ENCODE measurements around the gene ROR2.
"Not testable (repeated sequence)": the region's sequence is repeated elsewhere in the genome, so short reads cannot be mapped to it uniquely, and the experiment has no call there.

The ROR2 gene

GRCh38 chr9:91580136-91580535 lies 369.9 kb downstream of the ROR2 start:
- DNase-seq (ENCODE audit: low read depth, low spot score), result peak; percentile 92

GRCh38 chr9:91578911-91579310 lies 371.1 kb downstream of the ROR2 start:
- DNase-seq (ENCODE audit: low read depth, low spot score), result no peak

DNA sequence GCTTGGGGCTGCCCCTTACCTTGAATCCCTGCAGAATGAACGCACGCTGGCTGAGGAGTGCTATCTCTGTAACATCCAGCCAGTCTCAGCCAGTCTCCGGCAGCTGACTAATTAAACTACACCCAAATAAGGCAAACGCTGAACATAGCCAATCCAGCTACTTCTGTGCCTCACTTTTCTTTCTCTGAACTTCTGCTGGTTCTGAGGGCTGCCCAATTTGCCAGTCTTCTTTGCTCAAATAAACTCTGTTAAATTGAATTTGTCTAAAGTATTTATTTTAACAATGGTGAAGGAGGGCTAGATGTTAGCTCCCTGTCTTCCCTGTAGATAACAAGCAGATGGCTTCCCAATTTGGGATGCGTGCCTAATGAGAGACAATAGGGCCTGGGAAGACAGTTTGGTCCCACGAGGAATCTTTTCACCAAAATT lies 372.4 kb downstream of the ROR2 start:
- DNase-seq (ENCODE audit: low read depth, low spot score), result peak; percentile 30

GRCh38 chr9:91572811-91573210 lies 377.2 kb downstream of the ROR2 start:
- DNase-seq (ENCODE audit: low read depth, low spot score), result no peak

- DNase-seq (ENCODE audit: low read depth, low spot score), result peak; percentile 71
Measured at GRCh38 chr9:91572044-91572443, 378.0 kb downstream of the ROR2 start.

DNA sequence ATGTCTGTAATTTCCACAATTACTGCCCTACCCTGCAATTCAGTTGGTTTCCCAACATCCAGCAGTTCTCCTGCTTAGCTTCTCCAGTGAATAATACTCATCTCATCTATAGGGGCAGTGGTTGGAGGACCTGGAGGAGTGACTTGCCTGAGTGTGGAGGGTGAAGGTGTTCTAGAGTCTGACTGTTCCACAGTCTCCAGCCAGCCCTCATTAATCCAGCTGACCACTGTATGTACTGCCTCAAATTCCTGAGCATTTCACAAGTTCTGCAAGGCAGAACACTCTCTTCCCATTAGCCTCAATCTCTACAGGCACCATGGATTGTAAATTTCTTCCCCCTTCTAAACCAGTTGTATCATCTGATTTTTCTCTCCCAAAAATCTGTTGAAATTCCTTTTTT lies 379.0 kb downstream of the ROR2 start:
- DNase-seq (ENCODE audit: low read depth, low spot score), result peak; percentile 11

DNA sequence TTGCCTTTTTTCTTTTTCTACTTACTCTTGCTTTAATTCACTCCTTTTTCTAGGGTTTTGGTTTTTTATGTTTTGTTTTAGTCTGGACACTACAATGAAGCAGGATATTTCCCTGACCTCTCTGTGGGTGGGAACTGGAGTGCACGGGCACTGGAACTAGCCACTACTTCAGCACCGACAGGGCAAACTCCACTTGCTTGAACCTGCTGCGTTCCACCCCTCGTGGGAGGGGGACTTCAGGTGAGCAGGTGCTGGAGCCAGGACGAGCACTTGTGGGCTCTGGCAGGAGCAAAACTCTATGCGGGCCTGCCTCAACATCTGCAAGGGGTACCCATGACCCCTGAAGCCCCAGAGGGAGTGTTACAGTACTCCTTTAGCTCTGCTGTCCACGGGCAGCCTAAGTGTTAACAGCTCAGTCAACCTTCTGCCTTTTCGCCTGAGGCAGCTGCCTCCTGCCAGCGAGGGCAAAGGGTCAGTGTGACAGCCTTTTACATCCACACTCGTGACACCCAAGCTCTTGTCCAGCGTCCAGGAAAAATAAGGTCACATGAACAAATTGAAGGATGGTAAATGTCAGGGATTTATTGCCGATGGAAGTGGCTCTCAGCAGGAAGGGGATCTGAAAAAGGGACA lies 382.3 kb downstream of the ROR2 start:
- no peak for DNase-seq (ENCODE audit: low read depth, low spot score)

GRCh38 chr9:91564081-91564670 lies 385.9 kb downstream of the ROR2 start:
- no peak for DNase-seq (ENCODE audit: low read depth, low spot score)

- no peak for DNase-seq (ENCODE audit: low read depth, low spot score)
Measured at GRCh38 chr9:91562416-91562815, 387.6 kb downstream of the ROR2 start.

DNA sequence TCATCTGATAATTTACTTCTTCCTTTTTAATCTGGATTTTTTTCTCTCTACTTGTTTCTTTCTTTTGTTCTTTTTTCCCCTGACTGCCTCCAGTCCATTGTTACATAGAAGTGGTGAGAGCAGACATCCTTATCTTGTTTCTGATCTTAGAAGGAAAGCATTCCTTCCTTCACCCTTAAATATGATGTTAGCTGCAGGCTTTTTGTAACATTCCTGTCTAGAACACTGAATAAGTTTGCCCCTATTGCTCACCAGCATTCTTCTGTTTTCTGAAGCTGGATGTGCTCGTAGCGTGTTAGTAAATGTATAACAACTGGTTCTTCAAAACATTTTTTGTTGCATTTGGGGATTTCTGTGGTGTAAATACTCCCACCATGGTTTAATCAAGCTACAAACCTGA lies 389.7 kb downstream of the ROR2 start:
- peak; percentile 54 for DNase-seq (ENCODE audit: low read depth, low spot score)

GRCh38 chr9:91558879-91559278 lies 391.1 kb downstream of the ROR2 start:
- no peak for DNase-seq (ENCODE audit: low read depth, low spot score)

GRCh38 chr9:91558395-91558794 lies 391.6 kb downstream of the ROR2 start:
- DNase-seq (ENCODE audit: low read depth, low spot score), result no peak

- no peak for DNase-seq (ENCODE audit: low read depth, low spot score)
Measured at GRCh38 chr9:91557327-91557726, 392.7 kb downstream of the ROR2 start.

- DNase-seq (ENCODE audit: low read depth, low spot score), result peak; percentile 29
Measured at GRCh38 chr9:91555132-91555531, 394.9 kb downstream of the ROR2 start.

DNA sequence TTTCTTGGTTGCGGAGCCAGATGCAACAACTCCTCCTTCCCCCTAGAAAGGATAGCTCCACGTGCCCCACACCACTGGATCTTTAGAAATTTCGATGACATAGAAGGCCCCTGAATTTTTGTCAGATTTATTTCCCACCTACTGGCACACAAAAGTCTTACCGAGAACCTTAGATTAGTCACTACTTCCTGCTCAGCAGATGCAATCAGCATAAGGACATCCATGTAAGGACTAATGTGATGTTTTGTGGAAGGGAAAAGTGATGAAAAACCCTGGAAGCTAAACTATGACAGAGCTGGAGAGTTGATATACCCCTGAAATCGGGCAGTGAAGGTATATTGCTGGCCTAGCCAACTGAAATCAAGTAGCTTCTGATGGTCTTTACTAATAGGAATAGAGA lies 400.9 kb downstream of the ROR2 start:
- DNase-seq (ENCODE audit: low read depth, low spot score), result no peak

DNA sequence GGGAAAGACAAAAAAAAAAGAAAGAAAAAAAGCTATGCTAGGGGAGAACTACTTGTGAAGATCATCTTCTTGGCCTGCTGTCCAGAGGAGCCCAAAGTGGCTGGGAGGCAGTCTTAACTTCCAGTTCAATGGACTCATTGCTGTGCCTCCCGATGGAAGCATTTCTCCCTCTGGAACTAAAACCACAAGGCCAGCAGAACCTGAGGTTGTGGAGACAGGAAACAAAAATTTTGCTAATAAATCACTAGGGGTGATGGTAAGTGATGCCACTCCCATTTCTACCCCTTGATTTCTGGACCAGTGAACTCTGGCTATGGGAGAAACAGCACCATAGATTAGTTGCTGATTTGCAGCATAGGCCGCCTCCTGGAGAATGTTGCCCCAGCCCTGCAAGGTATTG lies 402.9 kb downstream of the ROR2 start:
- DNase-seq (ENCODE audit: low read depth, low spot score), result peak; percentile 24

- peak; percentile 82 for DNase-seq (ENCODE audit: low read depth, low spot score)
Measured at GRCh38 chr9:91546574-91546973, 403.5 kb downstream of the ROR2 start.

DNA sequence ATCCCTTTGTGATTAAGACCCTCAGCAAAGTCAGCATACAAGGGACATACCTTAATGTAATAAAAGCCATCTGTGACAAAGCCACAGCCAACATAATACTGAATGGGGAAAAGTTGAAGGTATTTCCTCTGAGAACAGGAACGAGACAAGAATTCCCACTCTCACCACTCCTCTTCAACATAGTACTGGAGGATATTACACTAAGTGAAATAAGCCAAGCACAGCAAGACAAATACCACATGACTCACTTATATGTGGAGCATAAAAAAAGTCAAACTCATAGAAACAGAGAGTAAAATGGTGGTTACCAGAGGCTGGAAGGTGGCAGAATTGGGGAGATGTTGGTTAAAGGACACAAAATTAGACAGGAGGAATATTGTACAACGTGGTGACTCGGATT lies 408.3 kb downstream of the ROR2 start:
- peak; percentile 9 for DNase-seq (ENCODE audit: low read depth, low spot score)

- DNase-seq (ENCODE audit: low read depth, low spot score), result not testable (repeated sequence)
Measured at GRCh38 chr9:91540506-91540905, 409.5 kb downstream of the ROR2 start.

GRCh38 chr9:91536211-91536691 lies 413.8 kb downstream of the ROR2 start:
- DNase-seq (ENCODE audit: low read depth, low spot score), result peak; percentile 70

DNA sequence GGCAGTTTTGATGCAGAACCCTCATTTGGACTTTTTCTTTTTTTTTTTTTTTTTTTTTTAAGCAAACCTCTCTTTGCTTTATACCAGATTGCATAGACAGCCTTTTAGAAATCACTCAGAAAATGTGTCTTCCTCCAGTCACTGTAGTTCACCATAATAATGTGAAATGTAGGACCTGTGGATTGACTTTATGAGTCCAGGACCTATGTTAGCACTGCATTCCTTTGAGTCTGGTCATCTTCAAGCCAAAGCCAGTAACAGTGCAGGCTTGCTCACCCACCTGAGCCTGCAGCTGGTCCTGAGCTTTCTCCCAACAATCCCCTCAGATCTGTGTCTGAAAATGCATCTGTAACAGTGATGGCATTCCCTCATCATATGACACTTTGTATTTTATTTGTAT lies 415.7 kb downstream of the ROR2 start:
- DNase-seq (ENCODE audit: low read depth, low spot score), result peak; percentile 36

DNA sequence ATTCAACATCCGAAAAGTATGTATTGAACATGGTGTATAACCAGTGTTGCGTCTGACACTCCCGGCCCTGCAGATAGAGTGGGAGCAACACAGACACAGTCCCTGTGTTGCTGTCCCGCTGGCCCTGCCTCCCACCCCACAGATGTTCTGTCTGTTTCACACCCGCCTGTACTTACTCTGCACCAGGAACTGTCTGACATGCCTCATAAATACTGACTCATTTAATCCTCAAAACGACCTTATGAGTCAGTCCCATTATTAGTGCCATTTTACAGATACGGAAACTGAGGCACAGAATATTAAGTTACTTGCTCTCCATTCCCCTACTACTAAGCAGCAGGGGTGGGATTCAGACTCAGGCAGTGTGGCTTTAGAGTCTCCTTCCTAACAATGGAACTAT lies 416.6 kb downstream of the ROR2 start:
- DNase-seq (ENCODE audit: low read depth, low spot score), result no peak

DNA sequence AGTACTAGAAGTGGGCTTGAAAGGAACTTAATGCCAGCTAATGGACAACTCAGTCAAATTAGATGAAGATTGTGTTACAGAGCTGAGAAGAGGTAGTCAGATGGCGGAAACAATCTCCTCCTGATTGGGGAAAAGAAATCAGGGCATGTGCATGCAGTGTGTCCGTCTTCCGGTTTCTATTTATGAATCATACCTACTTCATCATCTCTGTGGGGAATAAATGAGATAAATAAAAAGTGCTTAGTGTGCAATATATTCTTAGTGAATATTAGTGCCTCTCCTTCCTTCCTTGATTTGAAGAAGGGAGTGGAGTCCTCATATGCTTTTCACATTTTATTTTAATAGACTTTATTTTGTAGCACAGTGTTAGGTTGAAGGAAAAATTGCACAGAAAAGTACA lies 417.7 kb downstream of the ROR2 start:
- no peak for DNase-seq (ENCODE audit: low read depth, low spot score)

DNA sequence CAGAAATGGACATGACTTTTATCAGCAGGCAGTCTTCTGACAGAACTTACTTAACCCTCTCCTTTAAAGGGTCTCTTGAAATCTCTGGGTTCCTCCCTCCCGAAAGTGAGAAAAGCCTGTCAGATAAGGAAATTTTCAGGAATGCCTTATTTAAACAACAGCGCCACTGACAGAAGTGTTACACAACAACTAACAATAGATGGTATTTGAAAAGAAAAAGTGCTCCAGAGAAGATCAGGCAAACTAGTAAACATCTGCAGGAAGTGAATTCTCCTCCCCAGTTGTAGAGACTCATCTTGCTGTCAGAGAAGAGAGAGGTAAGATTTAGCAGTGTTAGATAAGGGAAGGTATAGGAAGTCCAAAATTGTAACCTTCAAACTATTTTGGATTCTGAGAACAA lies 419.2 kb downstream of the ROR2 start:
- no peak for DNase-seq (ENCODE audit: low read depth, low spot score)
